H1 (cell line): ENCODE results near the gene KLHL5. TPM values are rescaled to one million over a fixed set of nuclear protein-coding genes. Genes with fewer than 3 reads are reported as not detected.

Experiments
- ASH2L ChIP-seq: fragments of 200-600, 300-600 bp; sonication (generic); IDR thresholded peaks from one replicate; pipeline ENCODE4 v1.7.1; 2017; ENCODE audit warnings: low read length
- ATF3 ChIP-seq: IDR thresholded peaks from 2 replicates; pipeline ENCODE4 v1.6.1; 2011; ENCODE audit warnings: low read depth, mild to moderate bottlenecking, low read length; ENCODE audit not compliant: insufficient read depth
- CHD7 ChIP-seq: fragments of 300-600 bp; sonication (generic); IDR thresholded peaks from 2 replicates; pipeline ENCODE4 v1.7.1; 2012; ENCODE audit warnings: low read length, moderate library complexity, mild to moderate bottlenecking, inconsistent platforms; ENCODE audit not compliant: insufficient replicate concordance
- CTCF ChIP-seq, 3 experiments: IDR thresholded peaks; 1 replicate in 2 of 3; 2 replicates in 1 of 3; pipeline versions ENCODE4 v1.5.1 to v1.6.1; 2011; ENCODE audit warnings: low read length in 3 of 3, mild to moderate bottlenecking in 3 of 3, inconsistent platforms in 2 of 3, low read depth in 1 of 3, moderate library complexity in 1 of 3; ENCODE audit not compliant: insufficient read depth in 1 of 3; ENCODE audit errors: control extremely low read depth in 1 of 3
- EP300 ChIP-seq, 2 experiments: IDR thresholded peaks; 1 replicate in 1 of 2; 2 replicates in 1 of 2; pipeline ENCODE4 v1.6.1; 2011 to 2012; ENCODE audit warnings: low read depth in 2 of 2, low read length in 2 of 2, mild to moderate bottlenecking in 2 of 2, borderline replicate concordance in 1 of 2, inconsistent platforms in 1 of 2, moderate library complexity in 1 of 2
- GTF2F1 ChIP-seq: IDR thresholded peaks from 2 replicates; pipeline ENCODE4 v1.6.1; 2012; ENCODE audit warnings: low read depth, low read length, improper control_type of control experiment, borderline replicate concordance
- NRF1 ChIP-seq: IDR thresholded peaks from 2 replicates; pipeline ENCODE4 v1.6.1; 2011; ENCODE audit warnings: mild to moderate bottlenecking, low read depth, low read length, improper control_type of control experiment
- polyA plus RNA-seq, 7 experiments: library from polyadenylated mRNA; depleted of rRNA in 3 of 7; stranded (reverse) in 5 of 7; unstranded in 2 of 7; fragments of >200 nt in 5 of 7; fragments of 200-250 nt in 2 of 7; gene quantifications; 1 replicate in 5 of 7; 2 replicates in 1 of 7; 4 replicates in 1 of 7; pipeline versions ENCODE4 v1.2.1 to v1.2.3, GENCODE V29; 2011 to 2013; ENCODE audit warnings: missing spikeins in 2 of 7, mixed read lengths in 2 of 7
- total RNA-seq: library from RNA; stranded (reverse); fragmentation: NEBNext Ultra II Directional; extraction: Animal tissue kit (Norgen Biotek cat#: 25700); gene quantifications from 2 replicates; pipeline ENCODE4 v1.2.1, GENCODE V29; 2021

The KLHL5 gene
- total and polyA plus RNA-seq, 2 of the 8 experiments (the other 6 are each of a cell fraction or from before 2014, with no cell fraction given), result 13.0 to 23.6 TPM

- TF ChIP-seq CHD7 (no peak), NRF1 (no peak), ATF3 (no peak), CTCF (IDR thresholded peaks at IDR 0.05; ENCODE audit: control extremely low read depth in 1 of 3, insufficient read depth in 1 of 3, low read depth in 1 of 3, low read length in 3 of 3) (no peak), ASH2L (no peak), EP300 (IDR thresholded peaks at IDR 0.05; ENCODE audit: borderline replicate concordance in 1 of 2, low read depth in 2 of 2, low read length in 2 of 2) (no peak), GTF2F1 (no peak)
Measured at GRCh38 chr4:39118034-39118658, 56.1 kb downstream of the KLHL5 start (continued).
